Measurements from ENCODE around the gene GOLPH3L. TPM values are rescaled to one million over a fixed set of nuclear protein-coding genes. Genes with fewer than 3 reads are reported as not detected.
A peak's percentile ranks its signal among the peaks of the same experiment; 100 is the strongest.

GOLPH3L gene
- total and polyA plus RNA-seq, 2 of the 13 experiments (the other 11 are each of a cell fraction or from before 2014, with no cell fraction given) = 8.2 to 12.8 TPM

DNA sequence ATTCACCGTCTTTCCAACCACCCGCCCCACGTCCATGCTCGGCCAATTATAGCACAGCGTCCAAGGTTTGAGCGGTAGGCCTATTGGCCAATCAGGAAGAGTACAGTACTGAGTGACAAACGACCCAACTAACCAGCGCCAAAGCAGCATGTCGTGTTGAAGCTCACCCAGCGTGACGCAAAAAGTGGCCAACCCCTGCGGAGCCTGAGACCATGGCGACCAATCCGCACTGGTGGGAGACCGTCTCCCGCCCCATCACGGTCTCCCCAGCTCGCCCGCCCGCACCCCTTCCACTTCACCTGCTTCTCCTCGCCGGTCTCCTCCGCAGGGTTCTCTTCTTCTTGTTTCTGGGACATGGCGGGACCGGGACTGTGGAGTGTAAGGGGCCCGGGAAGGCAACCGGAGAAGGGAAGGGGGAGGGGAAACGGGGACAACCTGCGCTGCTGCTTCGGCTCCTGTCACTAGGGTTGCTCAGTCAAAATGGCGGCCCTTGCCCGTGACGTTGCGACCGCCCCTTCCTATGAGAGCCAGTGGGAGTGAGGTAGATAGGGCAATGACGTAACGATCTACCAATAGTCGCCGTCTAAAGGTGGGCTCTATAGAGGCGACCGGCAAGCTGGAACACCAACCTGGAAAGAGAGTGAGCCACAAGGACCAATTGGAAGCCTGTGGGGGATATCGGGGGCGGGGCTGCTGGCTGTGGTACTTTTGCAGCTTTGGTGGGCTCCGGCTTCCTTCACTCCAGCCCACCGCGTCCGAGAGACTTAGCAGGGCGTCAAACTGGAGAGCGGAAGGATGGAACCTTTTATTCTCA is 67.6 kb downstream of the GOLPH3L start, which contains the start of gene ENSA (continued):
- TF ChIP-seq KAT2B (IDR thresholded peaks at IDR 0.05; ENCODE audit: borderline replicate concordance, low read depth, low read length) (no peak), ZBTB8A (CRISPR knock-in tag; IDR thresholded peaks at IDR 0.05; ENCODE audit: borderline replicate concordance, low read depth) (no peak), ZNF460 (CRISPR knock-in tag; IDR thresholded peaks at IDR 0.05; ENCODE audit: borderline replicate concordance) (no peak; the same call in 1 of the 2 replicates), NFE2L1 (CRISPR knock-in tag; IDR thresholded peaks at IDR 0.05; ENCODE audit: borderline replicate concordance) (no peak), POGZ (CRISPR knock-in tag; IDR thresholded peaks at IDR 0.05) (peak; percentile 90), ZNF451 (CRISPR knock-in tag; IDR thresholded peaks at IDR 0.05) (no peak), SUZ12 (IDR thresholded peaks at IDR 0.05; ENCODE audit: low read depth, low read length) (no peak), RCOR2 (CRISPR knock-in tag; IDR thresholded peaks at IDR 0.05) (no peak), MLLT10 (CRISPR knock-in tag; IDR thresholded peaks at IDR 0.05) (no peak), ZEB1 (IDR thresholded peaks at IDR 0.05; ENCODE audit: insufficient replicate concordance, low read depth) (no peak), TCF7 (IDR thresholded peaks at IDR 0.05; ENCODE audit: low read depth) (no peak), ZNF441 (CRISPR knock-in tag; IDR thresholded peaks at IDR 0.05; ENCODE audit: borderline replicate concordance) (0 out of 2 replicates have a peak, but pooled peaks have one; percentile 39), ZNF337 (CRISPR knock-in tag; IDR thresholded peaks at IDR 0.05; ENCODE audit: borderline replicate concordance, low read depth) (0 out of 2 replicates have a peak, but pooled peaks have one; percentile 20), SMC3 (IDR thresholded peaks at IDR 0.05; ENCODE audit: low read length) (no peak)
- TF ChIP-seq, protein P1, sequence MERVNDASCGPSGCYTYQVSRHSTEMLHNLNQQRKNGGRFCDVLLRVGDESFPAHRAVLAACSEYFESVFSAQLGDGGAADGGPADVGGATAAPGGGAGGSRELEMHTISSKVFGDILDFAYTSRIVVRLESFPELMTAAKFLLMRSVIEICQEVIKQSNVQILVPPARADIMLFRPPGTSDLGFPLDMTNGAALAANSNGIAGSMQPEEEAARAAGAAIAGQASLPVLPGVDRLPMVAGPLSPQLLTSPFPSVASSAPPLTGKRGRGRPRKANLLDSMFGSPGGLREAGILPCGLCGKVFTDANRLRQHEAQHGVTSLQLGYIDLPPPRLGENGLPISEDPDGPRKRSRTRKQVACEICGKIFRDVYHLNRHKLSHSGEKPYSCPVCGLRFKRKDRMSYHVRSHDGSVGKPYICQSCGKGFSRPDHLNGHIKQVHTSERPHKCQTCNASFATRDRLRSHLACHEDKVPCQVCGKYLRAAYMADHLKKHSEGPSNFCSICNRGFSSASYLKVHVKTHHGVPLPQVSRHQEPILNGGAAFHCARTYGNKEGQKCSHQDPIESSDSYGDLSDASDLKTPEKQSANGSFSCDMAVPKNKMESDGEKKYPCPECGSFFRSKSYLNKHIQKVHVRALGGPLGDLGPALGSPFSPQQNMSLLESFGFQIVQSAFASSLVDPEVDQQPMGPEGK (CRISPR knock-in tag; IDR thresholded peaks at IDR 0.05) = peak; percentile 39; the same call in 1 of the 2 replicates
- TF ChIP-seq, protein P2, sequence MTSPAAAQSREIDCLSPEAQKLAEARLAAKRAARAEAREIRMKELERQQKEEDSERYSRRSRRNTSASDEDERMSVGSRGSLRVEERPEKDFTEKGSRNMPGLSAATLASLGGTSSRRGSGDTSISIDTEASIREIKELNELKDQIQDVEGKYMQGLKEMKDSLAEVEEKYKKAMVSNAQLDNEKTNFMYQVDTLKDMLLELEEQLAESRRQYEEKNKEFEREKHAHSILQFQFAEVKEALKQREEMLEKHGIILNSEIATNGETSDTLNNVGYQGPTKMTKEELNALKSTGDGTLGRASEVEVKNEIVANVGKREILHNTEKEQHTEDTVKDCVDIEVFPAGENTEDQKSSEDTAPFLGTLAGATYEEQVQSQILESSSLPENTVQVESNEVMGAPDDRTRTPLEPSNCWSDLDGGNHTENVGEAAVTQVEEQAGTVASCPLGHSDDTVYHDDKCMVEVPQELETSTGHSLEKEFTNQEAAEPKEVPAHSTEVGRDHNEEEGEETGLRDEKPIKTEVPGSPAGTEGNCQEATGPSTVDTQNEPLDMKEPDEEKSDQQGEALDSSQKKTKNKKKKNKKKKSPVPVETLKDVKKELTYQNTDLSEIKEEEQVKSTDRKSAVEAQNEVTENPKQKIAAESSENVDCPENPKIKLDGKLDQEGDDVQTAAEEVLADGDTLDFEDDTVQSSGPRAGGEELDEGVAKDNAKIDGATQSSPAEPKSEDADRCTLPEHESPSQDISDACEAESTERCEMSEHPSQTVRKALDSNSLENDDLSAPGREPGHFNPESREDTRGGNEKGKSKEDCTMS (CRISPR knock-in tag; conservative IDR thresholded peaks at IDR 0.05) = no peak
- TF ChIP-seq, protein P3, sequence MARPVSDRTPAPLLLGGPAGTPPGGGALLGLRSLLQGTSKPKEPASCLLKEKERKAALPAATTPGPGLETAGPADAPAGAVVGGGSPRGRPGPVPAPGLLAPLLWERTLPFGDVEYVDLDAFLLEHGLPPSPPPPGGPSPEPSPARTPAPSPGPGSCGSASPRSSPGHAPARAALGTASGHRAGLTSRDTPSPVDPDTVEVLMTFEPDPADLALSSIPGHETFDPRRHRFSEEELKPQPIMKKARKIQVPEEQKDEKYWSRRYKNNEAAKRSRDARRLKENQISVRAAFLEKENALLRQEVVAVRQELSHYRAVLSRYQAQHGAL (CRISPR knock-in tag; IDR thresholded peaks at IDR 0.05; ENCODE audit: not compliant biosample characterization) = no peak
- TF ChIP-seq, protein P4, sequence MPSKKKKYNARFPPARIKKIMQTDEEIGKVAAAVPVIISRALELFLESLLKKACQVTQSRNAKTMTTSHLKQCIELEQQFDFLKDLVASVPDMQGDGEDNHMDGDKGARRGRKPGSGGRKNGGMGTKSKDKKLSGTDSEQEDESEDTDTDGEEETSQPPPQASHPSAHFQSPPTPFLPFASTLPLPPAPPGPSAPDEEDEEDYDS (CRISPR knock-in tag; IDR thresholded peaks at IDR 0.05) = peak; percentile 80
- TF ChIP-seq, protein P5, sequence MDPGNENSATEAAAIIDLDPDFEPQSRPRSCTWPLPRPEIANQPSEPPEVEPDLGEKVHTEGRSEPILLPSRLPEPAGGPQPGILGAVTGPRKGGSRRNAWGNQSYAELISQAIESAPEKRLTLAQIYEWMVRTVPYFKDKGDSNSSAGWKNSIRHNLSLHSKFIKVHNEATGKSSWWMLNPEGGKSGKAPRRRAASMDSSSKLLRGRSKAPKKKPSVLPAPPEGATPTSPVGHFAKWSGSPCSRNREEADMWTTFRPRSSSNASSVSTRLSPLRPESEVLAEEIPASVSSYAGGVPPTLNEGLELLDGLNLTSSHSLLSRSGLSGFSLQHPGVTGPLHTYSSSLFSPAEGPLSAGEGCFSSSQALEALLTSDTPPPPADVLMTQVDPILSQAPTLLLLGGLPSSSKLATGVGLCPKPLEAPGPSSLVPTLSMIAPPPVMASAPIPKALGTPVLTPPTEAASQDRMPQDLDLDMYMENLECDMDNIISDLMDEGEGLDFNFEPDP (CRISPR knock-in tag; conservative IDR thresholded peaks at IDR 0.05) = no peak
